GM10266 (cell line): ENCODE measurements around the gene IQUB.
"Not testable (repeated sequence)": the region's sequence is repeated elsewhere in the genome, so short reads cannot be mapped to it uniquely, and the experiment has no call there.

Experiments used
- DNase-seq: peaks from one replicate; pipeline ENCODE4 v3.0.0; 2012; ENCODE audit errors: extremely low spot score
- TF ChIP-seq, protein P1 (sequence below): IDR thresholded peaks from 2 replicates; pipeline ENCODE4 v1.5.1; 2012; ENCODE audit warnings: mild to moderate bottlenecking, low read depth; ENCODE audit not compliant: control insufficient read depth, insufficient read depth; ENCODE audit errors: missing control alignments

The IQUB gene

DNA sequence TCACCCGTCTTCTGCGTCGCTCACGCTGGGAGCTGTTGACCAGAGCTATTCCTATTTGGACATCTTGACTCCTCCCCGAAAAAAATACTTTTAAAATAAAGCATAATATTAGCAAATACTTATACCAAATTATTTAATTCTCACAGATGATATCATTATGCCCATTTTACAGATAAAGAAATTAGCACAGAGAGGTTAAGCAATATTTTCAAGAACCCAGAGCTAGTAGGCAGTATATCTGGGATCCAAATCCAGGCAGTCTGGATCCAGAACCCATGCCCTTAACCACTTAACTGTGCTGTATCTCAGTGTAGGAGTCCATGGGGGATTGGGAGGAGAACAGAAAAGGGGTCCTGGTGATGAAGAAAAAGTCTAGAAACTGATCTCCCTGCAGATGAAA is 6.1 kb downstream of the IQUB start:
- TF ChIP-seq, protein P1, sequence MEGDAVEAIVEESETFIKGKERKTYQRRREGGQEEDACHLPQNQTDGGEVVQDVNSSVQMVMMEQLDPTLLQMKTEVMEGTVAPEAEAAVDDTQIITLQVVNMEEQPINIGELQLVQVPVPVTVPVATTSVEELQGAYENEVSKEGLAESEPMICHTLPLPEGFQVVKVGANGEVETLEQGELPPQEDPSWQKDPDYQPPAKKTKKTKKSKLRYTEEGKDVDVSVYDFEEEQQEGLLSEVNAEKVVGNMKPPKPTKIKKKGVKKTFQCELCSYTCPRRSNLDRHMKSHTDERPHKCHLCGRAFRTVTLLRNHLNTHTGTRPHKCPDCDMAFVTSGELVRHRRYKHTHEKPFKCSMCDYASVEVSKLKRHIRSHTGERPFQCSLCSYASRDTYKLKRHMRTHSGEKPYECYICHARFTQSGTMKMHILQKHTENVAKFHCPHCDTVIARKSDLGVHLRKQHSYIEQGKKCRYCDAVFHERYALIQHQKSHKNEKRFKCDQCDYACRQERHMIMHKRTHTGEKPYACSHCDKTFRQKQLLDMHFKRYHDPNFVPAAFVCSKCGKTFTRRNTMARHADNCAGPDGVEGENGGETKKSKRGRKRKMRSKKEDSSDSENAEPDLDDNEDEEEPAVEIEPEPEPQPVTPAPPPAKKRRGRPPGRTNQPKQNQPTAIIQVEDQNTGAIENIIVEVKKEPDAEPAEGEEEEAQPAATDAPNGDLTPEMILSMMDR, result no peak
- no peak for DNase-seq

- DNase-seq, result not testable (repeated sequence)
Measured at GRCh38 chr7:123527712-123528225, 6.6 kb downstream of the IQUB start.

DNA sequence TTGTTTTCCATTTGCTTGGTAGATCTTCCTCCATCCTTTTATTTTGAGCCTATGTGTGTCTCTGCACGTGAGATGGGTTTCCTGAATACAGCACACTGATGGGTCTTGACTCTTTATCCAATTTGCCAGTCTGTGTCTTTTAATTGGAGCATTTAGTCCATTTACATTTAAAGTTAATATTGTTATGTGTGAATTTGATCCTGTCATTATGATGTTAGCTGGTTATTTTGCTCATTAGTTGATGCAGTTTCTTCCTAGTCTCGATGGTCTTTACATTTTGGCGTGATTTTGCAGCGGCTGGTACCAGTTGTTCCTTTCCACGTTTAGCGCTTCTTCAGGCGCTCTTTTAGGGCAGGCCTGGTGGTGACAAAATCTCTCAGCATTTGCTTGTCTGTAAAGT is 7.9 kb downstream of the IQUB start:
- not testable (repeated sequence) for DNase-seq

- TF ChIP-seq, protein P1, result no peak
- no peak for DNase-seq
Measured at GRCh38 chr7:123522066-123522465, 12.3 kb downstream of the IQUB start.

DNA sequence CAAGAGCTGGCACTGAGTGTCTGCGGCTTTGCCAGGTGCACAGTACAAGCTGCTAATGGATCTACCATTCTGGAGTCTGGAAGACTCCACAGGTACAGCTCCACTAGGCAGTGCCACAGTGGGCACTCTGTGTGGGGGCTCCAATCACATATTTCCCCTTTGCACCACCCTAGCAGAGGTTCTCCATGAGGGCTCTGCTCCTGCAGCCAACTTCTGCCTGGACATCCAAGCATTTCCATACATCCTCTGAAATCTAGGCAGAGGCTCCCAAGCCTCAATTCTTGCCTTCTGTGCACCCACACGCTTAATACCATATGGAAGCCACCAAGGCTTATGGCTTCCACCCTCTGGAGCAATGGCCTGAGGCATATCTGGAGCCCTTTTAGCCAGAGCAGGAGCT is 29.2 kb downstream of the IQUB start:
- TF ChIP-seq, protein P1, result no peak
- DNase-seq, result no peak

DNA sequence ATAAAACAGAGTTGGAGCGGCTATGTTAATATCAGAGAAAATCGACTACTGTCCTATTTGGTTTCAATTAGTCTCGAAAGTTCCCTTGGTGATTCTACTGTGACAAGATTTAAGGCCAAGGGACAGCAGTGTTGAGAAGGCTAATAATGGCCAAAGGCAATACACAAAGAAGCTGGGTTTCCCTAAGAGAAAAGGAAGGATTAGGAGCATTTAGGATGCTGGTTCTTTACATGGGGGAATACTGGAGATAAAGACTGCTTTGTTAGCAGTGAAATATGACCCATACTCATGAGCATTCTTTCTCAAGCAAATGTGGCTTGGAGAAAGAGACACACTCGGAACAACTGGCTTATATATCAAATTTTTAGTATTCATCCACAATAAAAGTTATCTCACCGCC is 32.2 kb downstream of the IQUB start:
- no peak for DNase-seq
- TF ChIP-seq, protein P1, result no peak

DNA sequence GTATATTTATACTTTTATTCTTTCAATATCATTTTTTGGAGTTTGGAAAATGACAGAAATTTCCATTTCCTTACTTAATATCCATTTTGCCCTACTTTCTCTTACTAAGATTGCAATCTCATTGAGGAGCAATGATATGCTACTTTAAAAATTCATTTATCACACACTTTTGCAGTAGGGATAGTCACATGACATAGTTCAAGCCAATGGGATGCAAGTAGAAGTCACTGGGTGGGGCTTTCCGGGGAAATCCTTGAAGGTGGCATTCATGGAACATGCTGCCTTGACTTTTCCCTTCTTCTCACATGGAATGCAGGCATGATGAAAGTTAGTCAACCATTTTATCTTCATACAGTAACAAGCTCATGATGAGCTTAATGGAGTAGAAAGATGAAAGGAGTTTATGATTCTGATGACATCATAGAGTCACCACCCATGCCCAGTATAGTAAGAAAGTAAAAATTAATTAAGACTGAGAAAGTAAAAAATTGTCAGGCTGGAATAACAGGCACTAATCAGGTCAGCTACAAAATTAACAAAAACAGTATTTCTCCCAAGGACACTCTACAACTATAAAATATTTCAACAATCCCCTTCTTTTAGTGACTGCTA is 33.4 kb downstream of the IQUB start:
- TF ChIP-seq, protein P1, result no peak

DNA sequence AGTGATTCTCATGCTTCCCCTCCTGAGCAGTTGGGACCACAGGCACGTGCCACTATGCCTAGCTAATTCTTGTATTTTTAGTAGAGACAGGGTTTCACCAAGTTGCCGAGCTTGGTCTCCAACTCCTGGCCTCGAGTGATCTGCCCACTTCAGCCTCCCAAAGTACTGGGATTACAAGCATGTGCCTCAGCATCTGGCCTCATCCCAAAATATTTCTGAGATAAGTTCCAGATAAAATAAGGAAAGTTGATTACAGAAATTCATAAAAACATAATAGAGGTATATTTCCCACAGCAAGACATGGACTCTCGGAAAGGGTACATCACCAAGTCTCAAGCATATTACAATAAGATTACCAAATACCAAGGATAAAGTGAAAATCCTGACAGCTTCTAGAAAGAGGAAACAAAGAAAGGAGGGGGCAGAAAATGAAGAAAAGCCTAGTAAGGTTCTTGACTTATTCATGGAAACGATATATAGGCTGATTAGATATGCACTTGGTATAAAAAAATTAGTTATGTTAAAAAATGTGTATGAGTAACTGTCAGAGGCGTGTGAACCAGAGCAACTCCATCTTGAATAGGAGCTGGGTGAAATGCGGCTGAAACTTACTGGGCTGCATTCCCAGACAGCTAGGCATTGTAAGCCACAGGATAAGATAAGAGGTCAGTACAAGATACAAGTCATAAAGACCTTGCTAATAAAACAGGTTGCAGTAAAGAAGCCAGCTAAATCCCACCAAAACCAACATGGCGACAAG is 35.0 kb downstream of the IQUB start:
- TF ChIP-seq, protein P1, result no peak
- DNase-seq, result no peak

More for the DNA sequence above, 33.4 kb downstream of the IQUB start:
- no peak for DNase-seq
